DOHH2 (cell line): ENCODE data around the gene SPINK14.

Experiments used
- H3F3A ChIP-seq: fragments of 200-600 bp; sonication (generic), shearing (Covaris generic); 2 replicates; pipeline ENCODE4 v1.6.0; 2016; ENCODE audit warnings: antibody characterized with exemption, mild to moderate bottlenecking; ENCODE audit not compliant: control insufficient read depth, insufficient read depth
- H3K27ac ChIP-seq: fragments of 200-600 bp; sonication (generic); 2 replicates; pipeline ENCODE4 v1.5.1; 2014; ENCODE audit warnings: low read depth, mild to moderate bottlenecking, low read length, moderate library complexity
- H3K27me3 ChIP-seq: fragments of 200-600 bp; sonication (generic); 2 replicates; pipeline ENCODE4 v1.6.1; 2014; ENCODE audit warnings: mild to moderate bottlenecking, low read length, mixed read lengths; ENCODE audit not compliant: control insufficient read depth
- H3K36me3 ChIP-seq: fragments of 200-600 bp; sonication (generic); 2 replicates; pipeline ENCODE4 v1.6.1; 2014; ENCODE audit warnings: mild to moderate bottlenecking, low read length, moderate library complexity, mixed read lengths; ENCODE audit not compliant: control insufficient read depth
- H3K4me1 ChIP-seq: fragments of 200-600 bp; sonication (generic); 2 replicates; pipeline ENCODE4 v1.6.1; 2014; ENCODE audit warnings: mild to moderate bottlenecking, low read length, mixed read lengths; ENCODE audit not compliant: control insufficient read depth
- H3K4me2 ChIP-seq: fragments of 200-600 bp; sonication (generic); 2 replicates; pipeline ENCODE4 v1.6.0; 2014; ENCODE audit warnings: mild to moderate bottlenecking, low read length, moderate library complexity
- H3K4me3 ChIP-seq: fragments of 200-600 bp; sonication (generic); 2 replicates; pipeline ENCODE4 v1.5.1; 2014; ENCODE audit warnings: mild to moderate bottlenecking, low read length, mixed read lengths
- H3K79me2 ChIP-seq: fragments of 200-600 bp; sonication (generic); 2 replicates; pipeline ENCODE4 v1.6.1; 2014; ENCODE audit warnings: mild to moderate bottlenecking, low read length, mixed read lengths; ENCODE audit not compliant: control insufficient read depth
- H3K9me2 ChIP-seq: fragments of 200-600 bp; sonication (generic); replicated peaks from 2 replicates; pipeline ENCODE4 v1.6.1; 2014; ENCODE audit warnings: mild to moderate bottlenecking, low read length, mixed read lengths; ENCODE audit not compliant: control insufficient read depth
- H3K9me3 ChIP-seq: fragments of 200-600 bp; sonication (generic); 2 replicates; pipeline ENCODE4 v1.6.1; 2014; ENCODE audit warnings: antibody characterized with exemption, low read length, mixed read lengths; ENCODE audit not compliant: control insufficient read depth, insufficient read depth
- H4K20me1 ChIP-seq: fragments of 200-600 bp; sonication (generic); 2 replicates; pipeline ENCODE4 v1.6.0; 2014; ENCODE audit warnings: low read depth, mild to moderate bottlenecking, antibody characterized with exemption, low read length, moderate library complexity; ENCODE audit not compliant: control insufficient read depth, insufficient read depth
- EZH2phosphoT487 ChIP-seq: fragments of 200-600 bp; sonication (generic); IDR thresholded peaks from 2 replicates; pipeline ENCODE4 v1.6.1; 2017; ENCODE audit warnings: borderline replicate concordance, mild to moderate bottlenecking, antibody characterized with exemption, low read length, moderate library complexity, mixed read lengths
- TF ChIP-seq, protein P1 (sequence below): fragments of 200-600 bp; sonication (generic); IDR thresholded peaks from one replicate; pipeline ENCODE4 v1.5.1; 2014; ENCODE audit warnings: antibody characterized with exemption, mild to moderate bottlenecking, low read depth, low read length; ENCODE audit not compliant: poor library complexity, severe bottlenecking

The SPINK14 gene

DNA sequence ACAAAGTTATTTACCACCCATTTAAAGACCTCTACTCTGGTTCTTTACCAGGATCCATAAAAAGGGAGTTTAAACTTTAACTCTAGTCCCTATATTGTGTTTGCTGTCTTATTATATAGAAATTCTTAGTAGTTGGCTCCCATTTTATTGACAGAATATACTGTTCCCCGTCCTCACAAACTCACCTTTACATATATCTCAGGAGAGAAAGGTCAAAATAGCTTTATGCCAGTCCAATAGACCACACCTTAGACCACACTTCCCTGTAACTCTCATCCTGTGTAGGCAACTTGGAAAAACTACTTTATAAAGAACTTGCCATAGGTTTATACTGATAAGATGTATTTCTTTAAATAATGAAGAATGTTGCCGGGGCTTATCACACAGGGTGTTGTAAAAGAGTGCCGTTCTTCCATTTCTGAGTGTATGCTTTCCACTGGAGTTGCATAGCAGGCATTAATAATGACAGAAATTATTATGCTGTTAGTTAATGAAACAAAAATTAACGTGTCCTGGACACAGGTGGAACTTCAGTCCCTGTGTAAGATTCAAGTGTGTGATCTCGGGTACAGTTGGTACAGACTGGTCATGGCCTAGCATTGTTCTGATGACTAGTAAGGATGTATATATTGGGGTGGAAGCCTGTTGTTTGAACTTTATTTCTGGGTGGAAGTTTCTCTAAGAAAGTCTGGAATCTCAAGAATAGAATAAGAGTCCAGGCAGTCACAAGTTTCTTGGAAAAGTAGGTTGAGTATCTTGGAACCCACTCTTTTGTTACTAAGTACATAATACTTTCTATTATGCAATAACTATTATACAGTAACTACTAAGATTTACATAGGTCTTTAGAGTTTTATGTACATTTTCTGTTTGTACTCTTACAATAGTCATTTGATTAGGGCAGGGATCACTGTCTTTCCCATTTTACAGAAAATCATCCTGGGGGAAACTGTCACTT is 33.0 kb upstream of the SPINK14 start:
- H3K9me3 ChIP-seq = no peaks in the 10 kb centered on the region
- H3K9me2 ChIP-seq = no peaks in the 10 kb centered on the region
- H3K27ac ChIP-seq = no peak overlapping the region
- no peak for TF ChIP-seq EZH2phosphoT487
- no peak overlapping the region for H3K4me3 ChIP-seq
- no peaks in the 10 kb centered on the region for H3K79me2 ChIP-seq
- H3K4me1 ChIP-seq = no peaks in the 10 kb centered on the region
- H3K4me2 ChIP-seq = no peak overlapping the region
- H3K27me3 ChIP-seq = peaks cover 13% of the 10 kb centered on the region; the same call in 1 of the 2 replicates
- H3K36me3 ChIP-seq = no peaks in the 10 kb centered on the region
- no peaks in the 10 kb centered on the region for H4K20me1 ChIP-seq
- no peaks in the 10 kb centered on the region for H3F3A ChIP-seq

DNA sequence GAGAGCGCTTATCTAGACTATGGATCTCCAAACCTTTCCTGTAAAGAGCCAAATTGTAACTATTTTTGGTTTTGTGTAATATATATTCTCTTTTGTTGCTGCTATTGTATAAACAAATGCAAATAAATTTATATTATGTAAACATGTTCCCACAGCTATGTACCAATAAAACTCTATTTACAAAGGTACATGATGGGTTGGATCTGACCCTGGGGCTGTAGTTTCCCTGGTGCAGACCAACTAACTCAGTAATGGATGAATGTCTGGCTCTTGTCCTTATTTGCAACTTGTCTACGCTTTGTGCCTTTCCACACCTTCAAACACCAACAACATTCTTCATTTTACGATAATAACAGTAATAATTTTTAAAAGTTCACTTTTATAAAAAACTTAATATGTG is 27.5 kb upstream of the SPINK14 start:
- Histone ChIP-seq H3K27me3 (peaks cover 8% of the 10 kb centered on the region; the same call in 1 of the 2 replicates), H3F3A (no peaks in the 10 kb centered on the region), H3K36me3 (no peaks in the 10 kb centered on the region), H3K4me2 (no peak overlapping the region), H3K4me3 (no peak overlapping the region), H4K20me1 (no peaks in the 10 kb centered on the region), H3K4me1 (no peaks in the 10 kb centered on the region), H3K9me2 (no peaks in the 10 kb centered on the region), H3K27ac (no peak overlapping the region), H3K79me2 (no peaks in the 10 kb centered on the region), H3K9me3 (no peaks in the 10 kb centered on the region)
- no peak for TF ChIP-seq EZH2phosphoT487
- TF ChIP-seq, protein P1, sequence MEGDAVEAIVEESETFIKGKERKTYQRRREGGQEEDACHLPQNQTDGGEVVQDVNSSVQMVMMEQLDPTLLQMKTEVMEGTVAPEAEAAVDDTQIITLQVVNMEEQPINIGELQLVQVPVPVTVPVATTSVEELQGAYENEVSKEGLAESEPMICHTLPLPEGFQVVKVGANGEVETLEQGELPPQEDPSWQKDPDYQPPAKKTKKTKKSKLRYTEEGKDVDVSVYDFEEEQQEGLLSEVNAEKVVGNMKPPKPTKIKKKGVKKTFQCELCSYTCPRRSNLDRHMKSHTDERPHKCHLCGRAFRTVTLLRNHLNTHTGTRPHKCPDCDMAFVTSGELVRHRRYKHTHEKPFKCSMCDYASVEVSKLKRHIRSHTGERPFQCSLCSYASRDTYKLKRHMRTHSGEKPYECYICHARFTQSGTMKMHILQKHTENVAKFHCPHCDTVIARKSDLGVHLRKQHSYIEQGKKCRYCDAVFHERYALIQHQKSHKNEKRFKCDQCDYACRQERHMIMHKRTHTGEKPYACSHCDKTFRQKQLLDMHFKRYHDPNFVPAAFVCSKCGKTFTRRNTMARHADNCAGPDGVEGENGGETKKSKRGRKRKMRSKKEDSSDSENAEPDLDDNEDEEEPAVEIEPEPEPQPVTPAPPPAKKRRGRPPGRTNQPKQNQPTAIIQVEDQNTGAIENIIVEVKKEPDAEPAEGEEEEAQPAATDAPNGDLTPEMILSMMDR = no peak

- no peaks in the 10 kb centered on the region for H3K4me1 ChIP-seq
- peaks cover 8% of the 10 kb centered on the region; the same call in 1 of the 2 replicates for H3K27me3 ChIP-seq
- H3K4me3 ChIP-seq = no peak overlapping the region
- H3K36me3 ChIP-seq = no peaks in the 10 kb centered on the region
- no peaks in the 10 kb centered on the region for H3F3A ChIP-seq
- H3K79me2 ChIP-seq = no peaks in the 10 kb centered on the region
- H4K20me1 ChIP-seq = no peaks in the 10 kb centered on the region
- no peak overlapping the region for H3K27ac ChIP-seq
- H3K9me3 ChIP-seq = no peaks in the 10 kb centered on the region
- TF ChIP-seq EZH2phosphoT487 = no peak
- TF ChIP-seq, protein P1 = no peak
- H3K4me2 ChIP-seq = no peak overlapping the region
- no peaks in the 10 kb centered on the region for H3K9me2 ChIP-seq
Observed at GRCh38 chr5:148141645-148142044, 26.7 kb upstream of the SPINK14 start.

GRCh38 chr5:148145916-148146315 is 22.4 kb upstream of the SPINK14 start:
- no peaks in the 10 kb centered on the region for H4K20me1 ChIP-seq
- H3K79me2 ChIP-seq = no peaks in the 10 kb centered on the region
- H3K27ac ChIP-seq = no peak overlapping the region
- H3K27me3 ChIP-seq = no peaks in the 10 kb centered on the region
- H3K9me2 ChIP-seq = no peaks in the 10 kb centered on the region
- H3K9me3 ChIP-seq = no peaks in the 10 kb centered on the region
- no peaks in the 10 kb centered on the region for H3K36me3 ChIP-seq
- H3K4me3 ChIP-seq = no peak overlapping the region
- no peaks in the 10 kb centered on the region for H3K4me1 ChIP-seq
- H3K4me2 ChIP-seq = no peak overlapping the region
- TF ChIP-seq EZH2phosphoT487 = no peak
- TF ChIP-seq, protein P1 = no peak
- no peaks in the 10 kb centered on the region for H3F3A ChIP-seq
